ENCODE results near the gene FAP. TPM values are rescaled to one million over a fixed set of nuclear protein-coding genes. Genes with fewer than 3 reads are reported as not detected.

FAP gene
- total RNA-seq, 1 experiment from 2014 or later: 0.88 TPM

DNA sequence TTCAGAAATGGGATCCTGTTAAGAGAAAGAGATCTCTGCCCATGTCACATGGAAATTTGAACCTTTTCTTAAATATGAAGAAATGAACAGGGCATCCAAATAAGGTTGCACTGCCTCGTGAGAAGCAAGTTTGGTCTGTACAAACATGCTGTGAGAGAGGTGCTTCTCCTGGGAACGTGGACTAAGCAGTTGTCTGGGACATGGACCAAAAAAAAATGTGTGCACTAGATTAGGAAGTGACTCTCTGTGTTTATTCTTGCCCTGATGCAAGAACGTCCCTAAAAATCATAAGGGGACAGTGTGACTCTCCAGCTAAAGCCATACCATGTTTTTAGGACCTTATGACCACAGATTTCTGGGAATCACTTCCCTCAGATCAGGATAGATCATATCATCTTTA, 67.5 kb downstream of the FAP start:
- H3K4me3 ChIP-seq (ENCODE audit: low read depth, low read length, poor library complexity, severe bottlenecking): no peak overlapping the region
- TF ChIP-seq CTCF (conservative IDR thresholded peaks at IDR 0.05; ENCODE audit: low read depth, low read length) (no peak), EZH2 (IDR thresholded peaks at IDR 0.05; ENCODE audit: borderline replicate concordance, low read depth, low read length, poor library complexity, severe bottlenecking) (no peak)
- no peaks in the 10 kb centered on the region for H3K9me3 ChIP-seq (ENCODE audit: low read depth, low read length, poor library complexity, severe bottlenecking)
- H3K4me1 ChIP-seq (ENCODE audit: insufficient read depth, low read length, poor library complexity, severe bottlenecking): no peaks in the 10 kb centered on the region
- POLR2A ChIA-PET (ENCODE audit: low non-redundant PET): no interaction called here
- H3K27me3 ChIP-seq (replicated peaks; ENCODE audit: insufficient read depth, low read depth, low read length, poor library complexity): no peaks in the 10 kb centered on the region
- intact Hi-C loops (cut with micrococcal nuclease; ENCODE audit: unreplicated experiment): no loop called here
- no TSS peak for BruUV-seq (replicated peaks)
- no peak overlapping the region for H3K27ac ChIP-seq (ENCODE audit: low read depth, low read length, poor library complexity, severe bottlenecking)
- CTCF ChIA-PET: no interaction called here
- no peaks in the 10 kb centered on the region for H3K36me3 ChIP-seq (ENCODE audit: insufficient read depth, low read length, poor library complexity, severe bottlenecking)
- no peak for DNase-seq (ENCODE audit: low spot score)

DNA sequence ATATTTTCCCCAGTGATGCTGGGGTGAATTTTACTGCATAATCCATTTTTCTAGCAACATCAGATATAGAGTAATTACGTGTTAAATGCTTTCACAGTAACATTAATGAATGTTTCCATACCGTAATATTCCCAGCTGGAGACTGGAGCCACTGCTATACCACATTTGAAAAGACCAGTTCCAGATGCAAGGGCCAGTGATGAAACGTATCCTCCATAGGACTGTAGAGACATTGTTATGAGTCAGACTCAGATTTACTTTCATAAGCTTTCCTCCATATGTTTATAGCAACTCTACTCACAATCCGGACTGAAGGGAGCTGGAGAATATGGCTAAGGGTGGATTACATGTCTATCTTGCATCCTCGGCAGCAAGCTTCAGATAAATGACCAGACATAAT, 68.5 kb downstream of the FAP start:
- Histone ChIP-seq H3K27me3 (replicated peaks; ENCODE audit: insufficient read depth, low read depth, low read length, poor library complexity) (no peaks in the 10 kb centered on the region), H3K4me3 (ENCODE audit: low read depth, low read length, poor library complexity, severe bottlenecking) (no peak overlapping the region), H3K36me3 (ENCODE audit: insufficient read depth, low read length, poor library complexity, severe bottlenecking) (no peaks in the 10 kb centered on the region), H3K27ac (ENCODE audit: low read depth, low read length, poor library complexity, severe bottlenecking) (no peak overlapping the region), H3K9me3 (ENCODE audit: low read depth, low read length, poor library complexity, severe bottlenecking) (no peaks in the 10 kb centered on the region), H3K4me1 (ENCODE audit: insufficient read depth, low read length, poor library complexity, severe bottlenecking) (no peaks in the 10 kb centered on the region)
- BruUV-seq (replicated peaks): no TSS peak
- intact Hi-C loops (cut with micrococcal nuclease; ENCODE audit: unreplicated experiment): no loop called here
- no peak for TF ChIP-seq CTCF (conservative IDR thresholded peaks at IDR 0.05; ENCODE audit: low read depth, low read length)
- DNase-seq (ENCODE audit: low spot score): no peak
- ChIA-PET POLR2A (ENCODE audit: low non-redundant PET) (no interaction called here), CTCF (no interaction called here)

- TF ChIP-seq CTCF (conservative IDR thresholded peaks at IDR 0.05; ENCODE audit: low read depth, low read length) (no peak), EZH2 (IDR thresholded peaks at IDR 0.05; ENCODE audit: borderline replicate concordance, low read depth, low read length, poor library complexity, severe bottlenecking) (no peak)
Measured at GRCh38 chr2:162172802-162173370, 70.4 kb downstream of the FAP start.

More at GRCh38 chr2:162172802-162173370, 70.4 kb downstream of the FAP start:
- CTCF ChIA-PET: interaction anchor here (0.6 kb wide), 1 partner anchor 316 kb away, joined by 3 read pairs; no protein-coding TSS in a partner anchor
- no TSS peak for BruUV-seq (replicated peaks)
- H3K36me3 ChIP-seq (ENCODE audit: insufficient read depth, low read length, poor library complexity, severe bottlenecking): no peaks in the 10 kb centered on the region
- H3K9me3 ChIP-seq (ENCODE audit: low read depth, low read length, poor library complexity, severe bottlenecking): no peaks in the 10 kb centered on the region
- DNase-seq (ENCODE audit: low spot score): no peak
- H3K27me3 ChIP-seq (replicated peaks; ENCODE audit: insufficient read depth, low read depth, low read length, poor library complexity): no peaks in the 10 kb centered on the region
- H3K4me1 ChIP-seq (ENCODE audit: insufficient read depth, low read length, poor library complexity, severe bottlenecking): no peaks in the 10 kb centered on the region
- H3K27ac ChIP-seq (ENCODE audit: low read depth, low read length, poor library complexity, severe bottlenecking): no peak overlapping the region
- intact Hi-C loops (cut with micrococcal nuclease; ENCODE audit: unreplicated experiment): no loop called here
- no peak overlapping the region for H3K4me3 ChIP-seq (ENCODE audit: low read depth, low read length, poor library complexity, severe bottlenecking)
- POLR2A ChIA-PET (ENCODE audit: low non-redundant PET): no interaction called here

Data from A673 (cell line).